ENCODE results near the gene POLR2J3.
"Not testable (repeated sequence)": the region's sequence is repeated elsewhere in the genome, so short reads cannot be mapped to it uniquely, and the experiment has no call there.

Gene POLR2J3

GRCh38 chr7:102583495-102583894, 11.1 kb upstream of the POLR2J3 start:
- DNase-seq (ENCODE audit: low read depth): not testable (repeated sequence)

- not testable (repeated sequence) for DNase-seq (ENCODE audit: low read depth)
These were observed 9.3 kb upstream of the POLR2J3 start for GRCh38 chr7:102581722-102582121.

DNA sequence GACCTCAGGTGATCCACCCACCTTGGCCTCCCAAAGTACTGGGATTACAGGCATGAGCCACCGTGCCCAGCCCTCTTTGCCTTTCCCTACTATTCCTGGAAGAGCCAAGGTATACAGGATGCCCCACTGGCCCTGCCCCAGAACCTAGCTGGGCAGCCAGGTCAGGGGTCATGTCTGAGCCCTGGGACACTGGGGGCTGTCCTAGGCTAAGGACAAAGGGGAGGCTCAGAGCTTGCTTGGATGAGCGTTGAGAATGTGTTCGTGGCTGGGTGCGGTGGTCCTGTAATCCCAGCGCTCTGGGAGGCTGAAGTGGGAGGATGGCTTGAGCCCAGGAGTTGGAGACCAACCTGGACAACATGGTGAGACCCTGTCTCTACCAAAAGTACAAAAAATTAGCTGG, 6.1 kb upstream of the POLR2J3 start:
- DNase-seq (ENCODE audit: low read depth): not testable (repeated sequence)

DNA sequence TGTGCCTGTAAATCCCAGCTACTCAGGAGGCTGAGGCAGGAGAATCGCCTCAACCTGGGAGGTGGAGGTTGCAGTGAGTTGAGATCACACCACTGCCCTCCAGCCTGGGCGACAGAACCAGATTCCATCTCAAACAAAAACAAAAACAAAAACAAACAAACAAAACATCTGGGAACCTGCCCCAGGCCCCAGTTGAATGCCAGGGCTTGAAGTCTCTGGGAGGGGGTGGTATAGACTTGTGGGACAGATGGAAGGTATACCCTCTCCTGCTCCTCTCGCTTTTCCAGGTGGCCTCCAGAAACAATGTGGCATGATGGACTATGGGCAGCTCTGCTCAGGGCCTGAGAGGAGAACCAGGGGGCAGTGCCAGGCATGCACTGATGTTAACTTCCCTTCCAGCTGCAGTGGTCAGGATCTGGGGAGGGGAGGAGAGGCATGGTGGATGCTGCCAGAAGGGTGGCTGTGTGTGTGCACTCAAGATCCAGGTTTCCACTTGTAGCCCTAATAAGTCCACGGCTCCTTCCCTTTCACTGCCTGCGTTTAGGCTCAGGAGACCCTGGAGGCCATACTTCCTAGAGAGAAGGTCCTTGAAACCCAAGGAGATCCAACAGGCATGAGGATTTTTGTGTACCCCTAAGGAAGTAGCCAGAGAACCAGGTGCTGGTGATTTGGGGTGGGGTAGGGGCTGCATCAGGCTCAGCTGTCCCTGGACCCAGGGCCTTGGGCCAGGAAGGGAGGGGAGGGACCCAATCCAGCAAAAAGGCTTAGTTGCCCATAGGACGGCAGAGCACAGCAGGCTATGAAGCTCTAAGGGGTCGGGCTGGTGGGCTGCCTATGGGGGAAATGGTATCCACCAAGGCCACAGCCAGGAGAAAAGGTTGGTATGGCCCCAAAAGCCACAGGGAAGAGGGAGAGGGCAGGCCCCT, 5.2 kb upstream of the POLR2J3 start:
- DNase-seq (ENCODE audit: low read depth): not testable (repeated sequence)

- not testable (repeated sequence) for DNase-seq (ENCODE audit: low read depth)
These were observed 4.0 kb upstream of the POLR2J3 start for GRCh38 chr7:102576363-102576762.

DNA sequence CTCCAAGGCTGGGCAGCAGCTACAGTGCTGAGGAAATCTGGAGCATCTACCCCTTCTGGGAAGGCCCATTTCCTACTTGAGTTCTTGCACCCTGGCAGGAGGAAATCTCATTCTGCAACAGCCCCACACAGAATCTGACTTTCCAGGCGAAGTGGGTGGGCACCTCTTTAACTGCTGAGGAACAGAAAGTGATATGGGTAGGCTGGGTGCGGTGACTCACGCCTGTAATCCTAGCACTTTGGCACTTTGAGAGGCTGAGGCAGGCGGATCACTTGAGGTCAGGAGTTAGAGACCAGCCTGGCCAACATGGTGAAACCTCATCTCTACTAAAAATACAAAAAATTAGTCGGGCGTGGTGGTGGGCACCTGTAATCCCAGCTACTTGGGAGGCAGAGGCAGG, 2.2 kb upstream of the POLR2J3 start:
- not testable (repeated sequence) for DNase-seq (ENCODE audit: low read depth)

DNA sequence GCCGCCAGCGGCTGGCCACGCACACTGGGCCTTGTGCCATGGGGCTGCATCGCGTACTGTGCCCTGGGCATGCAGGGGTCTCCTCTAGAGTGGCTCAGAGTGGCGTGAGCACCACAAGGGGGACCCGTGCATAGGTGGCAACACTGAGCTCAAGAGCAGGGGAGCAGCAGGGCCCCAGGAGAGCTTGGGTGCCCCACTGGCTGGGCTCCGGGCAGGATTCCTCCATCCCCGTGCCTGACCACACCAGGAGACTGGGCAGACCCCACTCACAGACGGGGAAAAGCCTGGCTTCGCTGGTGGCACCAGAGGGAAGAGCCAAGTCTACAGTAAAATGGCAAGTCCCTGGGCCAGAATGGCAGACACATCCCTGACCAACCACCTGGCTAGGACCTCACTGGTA, 3.8 kb downstream of the POLR2J3 start:
- DNase-seq (ENCODE audit: low read depth): not testable (repeated sequence)

DNA sequence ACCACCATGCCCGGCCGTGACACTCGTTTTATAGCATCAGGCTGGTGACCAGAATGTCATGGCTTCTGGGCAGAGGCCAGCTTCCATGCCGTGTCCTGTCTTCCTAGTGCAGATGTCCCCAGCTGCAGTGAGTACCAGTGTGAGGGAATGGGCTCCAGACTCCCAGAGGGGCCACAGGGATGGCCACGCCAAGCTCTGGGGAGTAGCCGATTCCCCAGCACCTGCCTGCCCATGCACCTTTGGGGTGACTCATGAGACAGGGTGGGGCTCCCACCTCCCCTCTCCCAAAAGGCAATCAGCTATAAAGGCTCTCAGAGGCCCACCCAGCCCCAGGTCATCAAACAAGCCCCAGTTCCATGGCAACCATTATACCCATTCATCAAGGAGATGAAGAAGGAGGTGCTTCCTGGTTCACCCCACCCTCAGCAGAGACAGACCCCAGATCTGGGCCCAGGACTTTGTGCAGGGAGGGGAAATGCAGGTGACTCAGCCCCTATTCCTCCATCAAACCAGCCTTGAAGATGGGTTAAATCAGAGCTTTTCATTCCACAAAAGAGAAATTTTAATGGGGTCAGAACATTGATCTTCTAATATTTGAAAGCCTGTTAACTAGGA, 21.5 kb downstream of the POLR2J3 start, which contains the start of gene SPDYE2:
TSS of gene SPDYE2 (plus strand) at position 419 of the 615 bp plus-strand sequence. CDS start 2,030 bp downstream, outside the sequence.
- not testable (repeated sequence) for DNase-seq (ENCODE audit: low read depth)

- not testable (repeated sequence) for DNase-seq (ENCODE audit: low read depth)
These were observed 26.0 kb downstream of the POLR2J3 start for GRCh38 chr7:102546353-102546752.

- DNase-seq (ENCODE audit: low read depth): not testable (repeated sequence)
These were observed 27.1 kb downstream of the POLR2J3 start for GRCh38 chr7:102545288-102545687.

GRCh38 chr7:102544372-102544771, 28.0 kb downstream of the POLR2J3 start:
- not testable (repeated sequence) for DNase-seq (ENCODE audit: low read depth)

DNA sequence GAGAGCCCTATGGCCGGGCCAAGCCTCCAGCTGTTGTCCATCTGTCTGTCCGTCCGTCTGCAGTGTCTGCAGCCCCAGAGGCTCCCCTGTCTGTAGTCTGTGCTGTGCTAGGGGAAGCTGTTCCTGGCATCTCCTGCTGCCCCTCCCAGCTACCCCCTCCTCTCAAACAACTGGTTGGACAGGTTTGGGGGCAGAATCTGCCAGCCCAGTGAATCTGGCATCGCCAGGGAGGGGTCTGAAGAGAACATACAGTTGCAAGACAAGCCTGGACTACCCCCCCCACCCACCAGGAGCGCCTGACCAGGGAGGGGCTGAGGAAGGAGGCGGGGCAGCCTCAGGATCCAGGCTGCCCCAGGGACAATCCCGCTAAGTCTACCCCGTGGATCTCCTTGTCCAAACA, 28.8 kb downstream of the POLR2J3 start, which contains the start of gene UPK3BL2:
TSS of gene UPK3BL2 (minus strand) at position 101 of the 400 bp plus-strand sequence. CDS start at position 41, 60 bp downstream.
- not testable (repeated sequence) for DNase-seq (ENCODE audit: low read depth)

- DNase-seq (ENCODE audit: low read depth): not testable (repeated sequence)
These were observed 29.6 kb downstream of the POLR2J3 start for GRCh38 chr7:102542771-102543170.

DNA sequence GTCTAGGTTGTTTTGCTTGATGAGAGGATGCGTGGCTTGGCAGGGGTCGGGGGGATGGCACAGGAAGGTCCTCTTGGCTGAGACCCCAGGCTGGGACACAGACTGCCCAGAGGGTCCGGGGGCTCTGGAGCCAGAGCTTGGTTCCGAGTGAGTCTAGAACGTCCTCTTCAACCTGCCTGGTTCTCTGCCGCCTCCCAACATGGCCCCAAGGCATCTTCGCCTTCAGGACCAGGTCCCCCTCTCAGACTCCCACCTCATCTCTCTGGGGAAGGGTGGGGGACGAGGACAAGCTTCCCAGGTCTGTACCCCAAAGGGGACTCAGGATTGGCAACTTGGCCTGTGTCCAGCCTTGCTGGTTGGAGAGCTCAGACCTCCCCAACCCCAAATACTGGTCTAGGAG, 30.3 kb downstream of the POLR2J3 start:
- not testable (repeated sequence) for DNase-seq (ENCODE audit: low read depth)

GRCh38 chr7:102540604-102541003, 31.8 kb downstream of the POLR2J3 start:
- not testable (repeated sequence) for DNase-seq (ENCODE audit: low read depth)

DNA sequence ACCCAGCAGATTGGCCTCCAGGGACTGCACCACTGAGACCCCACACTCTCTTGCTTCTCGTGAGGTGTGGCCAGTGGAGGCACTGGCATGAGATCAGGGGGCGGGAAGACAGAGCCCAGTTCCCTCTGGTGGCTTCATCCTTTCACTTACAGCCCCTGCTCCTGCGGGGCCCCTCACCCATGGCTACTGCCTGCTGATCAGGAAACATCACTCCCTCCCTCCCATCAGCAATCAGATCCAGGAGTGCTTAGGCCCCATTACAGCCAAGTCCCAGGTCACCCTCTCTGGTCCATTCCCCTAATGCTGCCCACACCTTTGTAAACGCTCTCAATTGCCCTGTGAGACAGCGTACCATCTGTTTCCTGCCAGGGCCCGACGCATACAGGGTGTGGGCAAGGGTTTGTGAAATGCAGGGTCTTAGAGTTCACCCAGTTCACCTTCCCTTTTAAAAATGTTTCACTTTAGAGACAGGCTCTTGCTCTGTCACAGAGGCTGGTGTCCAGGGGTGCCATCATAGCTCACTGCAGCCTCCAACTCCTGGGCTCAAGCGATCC, 37.2 kb downstream of the POLR2J3 start:
- not testable (repeated sequence) for DNase-seq (ENCODE audit: low read depth)

- DNase-seq (ENCODE audit: low read depth): not testable (repeated sequence)
These were observed 40.3 kb downstream of the POLR2J3 start for GRCh38 chr7:102532127-102532526.

- not testable (repeated sequence) for DNase-seq (ENCODE audit: low read depth)
These were observed 40.8 kb downstream of the POLR2J3 start for GRCh38 chr7:102531583-102531982.

DNA sequence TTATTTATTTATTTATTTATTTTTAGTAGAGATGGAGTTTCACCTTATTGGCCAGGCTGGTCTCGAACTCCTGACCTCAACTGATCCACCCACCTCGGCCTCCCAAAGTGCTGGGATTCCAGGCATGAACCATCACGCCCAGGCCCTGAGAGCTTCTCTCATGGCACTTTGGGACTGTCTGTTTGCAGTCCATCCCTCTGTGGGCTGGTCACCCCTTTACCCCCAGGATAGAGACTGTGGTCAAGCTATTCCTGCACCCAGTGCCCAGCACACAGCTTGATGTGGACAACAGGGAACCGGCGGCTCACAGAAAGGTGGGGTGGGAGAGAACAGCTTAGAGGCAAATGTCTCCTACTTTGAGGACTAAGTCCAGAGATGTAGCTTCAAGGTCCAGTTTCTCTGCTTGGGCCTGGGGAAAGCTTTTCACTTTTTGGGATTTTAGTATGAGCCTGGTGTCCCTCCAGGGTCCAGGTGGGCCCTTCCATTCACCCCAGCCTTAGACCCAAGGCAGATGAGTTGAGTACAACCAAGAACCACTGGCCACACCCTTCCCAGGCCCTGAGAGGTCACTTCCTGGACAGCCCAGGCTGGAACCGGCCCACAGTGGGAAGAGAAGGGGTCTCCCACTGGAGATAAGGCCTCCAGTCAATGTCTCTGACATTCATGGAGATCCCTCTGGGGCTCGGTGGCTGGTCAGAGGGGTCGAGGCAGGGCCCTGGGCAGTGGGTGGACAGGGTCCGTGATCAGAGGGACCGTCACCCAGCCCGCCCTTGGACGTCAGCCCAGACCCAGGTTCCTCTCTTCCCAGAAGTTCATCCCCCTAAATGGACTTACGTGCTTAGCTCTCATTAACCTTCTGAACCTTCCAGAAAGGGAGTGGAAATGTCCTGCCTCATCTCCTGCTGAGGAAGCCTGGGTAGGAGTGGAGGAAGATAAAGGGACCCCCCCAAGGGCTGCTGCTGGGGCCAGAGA, 44.3 kb downstream of the POLR2J3 start:
- not testable (repeated sequence) for DNase-seq (ENCODE audit: low read depth)

GRCh38 chr7:102527182-102527581, 45.2 kb downstream of the POLR2J3 start:
- not testable (repeated sequence) for DNase-seq (ENCODE audit: low read depth)

DNA sequence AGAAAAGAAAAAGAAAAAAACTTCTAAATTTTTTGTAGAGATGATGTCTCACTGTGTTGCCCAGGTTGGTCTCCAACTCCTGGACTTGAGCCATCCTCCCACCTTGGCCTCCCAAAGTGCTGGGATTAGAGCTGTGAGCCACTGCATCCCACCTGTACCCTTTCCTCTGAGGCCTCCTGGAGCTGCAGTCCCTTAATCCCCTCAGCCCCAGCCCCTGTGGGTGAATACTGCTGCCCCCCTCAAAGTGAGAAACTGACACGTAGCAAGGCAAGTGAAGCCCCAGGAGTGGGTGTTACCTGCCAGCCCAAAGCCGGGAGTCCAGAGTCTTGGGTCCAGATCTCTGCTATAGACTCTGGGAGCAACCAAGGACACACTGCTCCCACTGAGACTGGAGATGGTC, 47.6 kb downstream of the POLR2J3 start:
- not testable (repeated sequence) for DNase-seq (ENCODE audit: low read depth)

Data from stimulated activated CD4-positive, alpha-beta T cell treated with anti-CD3 and anti-CD28 coated beads, Interleukin-2, amount 100 ng/mL, for 4 hours (primary cell).